ENCODE data around the gene MYCL. TPM values are rescaled to one million over a fixed set of nuclear protein-coding genes. Genes with fewer than 3 reads are reported as not detected.

Gene MYCL
- total RNA-seq, 1 donor from 2014 or later = 3.8 TPM

GRCh38 chr1:39898648-39899603 lies 2.8 kb downstream of the MYCL start:
- Histone ChIP-seq H3K9ac (ENCODE audit: low read length) (no peak overlapping the region), H3K4me2 (ENCODE audit: low read length) (peak overlapping the region; percentile 32), H3K27ac (ENCODE audit: low read depth, low read length) (no peak overlapping the region), H4K20me1 (ENCODE audit: insufficient read depth, low read length) (peaks cover 3% of the 10 kb centered on the region), H3K36me3 (ENCODE audit: insufficient read depth, low read length) (no peaks in the 10 kb centered on the region), H2AFZ (ENCODE audit: low read depth, low read length) (no peak overlapping the region), H3K9me3 (ENCODE audit: insufficient read depth, low read depth, low read length) (no peaks in the 10 kb centered on the region), H3K79me2 (ENCODE audit: insufficient read depth, low read length) (no peaks in the 10 kb centered on the region), H3K27me3 (ENCODE audit: insufficient read depth, low read length) (peaks cover 16% of the 10 kb centered on the region), H3K4me1 (ENCODE audit: insufficient read depth, low read length) (peaks cover 16% of the 10 kb centered on the region), H3K4me3 (ENCODE audit: insufficient read depth, low read depth, low read length) (no peak overlapping the region)
- Mint-ChIP-seq H3K9me3 (ENCODE audit: unreplicated experiment) (no peaks in the 10 kb centered on the region), H3K27ac (ENCODE audit: unreplicated experiment) (no peak overlapping the region), H3K4me3 (ENCODE audit: unreplicated experiment) (peak overlapping the region; percentile 45), H3K27me3 (ENCODE audit: low read depth, unreplicated experiment) (peaks cover 14% of the 10 kb centered on the region), H3K4me1 (ENCODE audit: low read depth, unreplicated experiment) (peaks cover 31% of the 10 kb centered on the region), H3K36me3 (ENCODE audit: low read depth, unreplicated experiment) (no peaks in the 10 kb centered on the region)
- FAIRE-seq (no peak), DNase-seq (ENCODE audit: low read depth) (peak; percentile 74)
- TF ChIP-seq EZH2 (IDR thresholded peaks at IDR 0.05; ENCODE audit: insufficient read depth, low read length) (no peak), CTCF (IDR thresholded peaks at IDR 0.05; ENCODE audit: insufficient read depth, low read depth, low read length) (no peak)

GRCh38 chr1:39898191-39898590 lies 3.5 kb downstream of the MYCL start:
- DNase-seq (ENCODE audit: low read depth) (no peak), FAIRE-seq (no peak)
- no peaks in the 10 kb centered on the region for H3K79me2 ChIP-seq (ENCODE audit: insufficient read depth, low read length)
- peaks cover 37% of the 10 kb centered on the region for H3K4me1 Mint-ChIP-seq (ENCODE audit: low read depth, unreplicated experiment)
- H3K27ac ChIP-seq (ENCODE audit: low read depth, low read length) = no peak overlapping the region
- H2AFZ ChIP-seq (ENCODE audit: low read depth, low read length) = no peak overlapping the region
- no peaks in the 10 kb centered on the region for H3K9me3 ChIP-seq (ENCODE audit: insufficient read depth, low read depth, low read length)
- H3K9ac ChIP-seq (ENCODE audit: low read length) = no peak overlapping the region
- no peak overlapping the region for H3K27ac Mint-ChIP-seq (ENCODE audit: unreplicated experiment)
- H3K4me1 ChIP-seq (ENCODE audit: insufficient read depth, low read length) = peaks cover 16% of the 10 kb centered on the region
- H4K20me1 ChIP-seq (ENCODE audit: insufficient read depth, low read length) = peaks cover 3% of the 10 kb centered on the region
- H3K4me3 ChIP-seq (ENCODE audit: insufficient read depth, low read depth, low read length) = no peak overlapping the region
- no peaks in the 10 kb centered on the region for H3K36me3 Mint-ChIP-seq (ENCODE audit: low read depth, unreplicated experiment)
- peaks cover 11% of the 10 kb centered on the region for H3K27me3 ChIP-seq (ENCODE audit: insufficient read depth, low read length)
- peak overlapping the region; percentile 20 for H3K4me3 Mint-ChIP-seq (ENCODE audit: unreplicated experiment)
- peak overlapping the region; percentile 45 for H3K4me2 ChIP-seq (ENCODE audit: low read length)
- H3K9me3 Mint-ChIP-seq (ENCODE audit: unreplicated experiment) = no peaks in the 10 kb centered on the region
- H3K36me3 ChIP-seq (ENCODE audit: insufficient read depth, low read length) = no peaks in the 10 kb centered on the region
- peaks cover 6% of the 10 kb centered on the region for H3K27me3 Mint-ChIP-seq (ENCODE audit: low read depth, unreplicated experiment)
- no peak for TF ChIP-seq CTCF (IDR thresholded peaks at IDR 0.05; ENCODE audit: insufficient read depth, low read depth, low read length)
- TF ChIP-seq EZH2 (IDR thresholded peaks at IDR 0.05; ENCODE audit: insufficient read depth, low read length) = no peak
